Spleen (tissue), 11 donors: ENCODE results near the gene OGFRL1. TPM values are rescaled to one million over a fixed set of nuclear protein-coding genes. Genes with fewer than 3 reads are reported as not detected.

Experiments used
- DNase-seq: peaks from one replicate; pipeline ENCODE4 v3.0.0-alpha.2; 2020
- H3K27ac ChIP-seq, 8 donors: fragments of 200-600 bp; sonication (generic) in 7 of 8; 1 replicate in 4 of 8; 2 replicates in 4 of 8; pipeline versions ENCODE4 v1.5.0 to v1.8.0; 2016 to 2021; ENCODE audit warnings: inconsistent platforms in 4 of 8, mild to moderate bottlenecking in 4 of 8, moderate library complexity in 1 of 8
- H3K27me3 ChIP-seq, 7 donors: fragments of 200-600 bp; sonication (generic) in 6 of 7; replicated peaks in 1 of 7; 1 replicate in 4 of 7; 2 replicates in 3 of 7; pipeline versions ENCODE4 v1.5.0 to v1.8.0; 2016 to 2021; ENCODE audit warnings: inconsistent platforms in 3 of 7, mild to moderate bottlenecking in 1 of 7
- H3K36me3 ChIP-seq, 6 donors: fragments of 200-600 bp; sonication (generic) in 5 of 6; 1 replicate in 4 of 6; 2 replicates in 2 of 6; pipeline versions ENCODE4 v1.5.0 to v1.8.0; 2016 to 2021; ENCODE audit warnings: inconsistent platforms in 2 of 6
- H3K4me1 ChIP-seq, 6 donors: fragments of 200-600 bp; sonication (generic) in 5 of 6; 1 replicate in 3 of 6; 2 replicates in 3 of 6; pipeline versions ENCODE4 v1.5.0 to v1.8.0; 2016 to 2021; ENCODE audit warnings: inconsistent platforms in 3 of 6
- H3K4me3 ChIP-seq, 8 donors: fragments of 200-600 bp; sonication (generic) in 7 of 8; 1 replicate in 4 of 8; 2 replicates in 4 of 8; pipeline versions ENCODE4 v1.5.0 to v1.8.0; 2016 to 2021; ENCODE audit warnings: inconsistent platforms in 4 of 8, mild to moderate bottlenecking in 4 of 8, moderate library complexity in 2 of 8
- H3K9me3 ChIP-seq, 8 donors: fragments of 200-600 bp; sonication (generic) in 7 of 8; 1 replicate in 4 of 8; 2 replicates in 4 of 8; pipeline versions ENCODE4 v1.5.0 to v1.8.0; 2016 to 2021; ENCODE audit warnings: inconsistent platforms in 4 of 8
- POLR2A ChIP-seq, 3 donors: fragments of 450-650 bp; IDR thresholded peaks; one replicate each; pipeline ENCODE4 v1.5.1; 2017; ENCODE audit warnings: antibody characterized with exemption in 3 of 3, mild to moderate bottlenecking in 1 of 3
- POLR2AphosphoS5 ChIP-seq, 3 donors: sonication (generic); formaldehyde crosslinking; IDR thresholded peaks; one replicate each; pipeline ENCODE4 v1.5.1; 2017; ENCODE audit warnings: antibody characterized with exemption in 3 of 3
- WGBS, 5 donors: extraction: QIAGEN DNeasy Blood & Tissue Kit in 3 of 5; methylation state at CpG; one replicate each; pipeline versions ENCODE4 v1.1.5 to v1.1.7; 2013 to 2018; 5-methylcytosine and 5-hydroxymethylcytosine counted together
- intact Hi-C: fragments of 100-400 bp; cut with DNase I; formaldehyde crosslinking; loops from one replicate; pipeline ENCODE4 v1.15.0; 2023; ENCODE audit warnings: low total_unique reads
- polyA plus RNA-seq, 3 donors: library from polyadenylated mRNA; stranded (reverse); fragments of 200-250 nt; gene quantifications; one replicate each; pipeline ENCODE4 v1.2.1, GENCODE V29; 2013
- total RNA-seq, 7 donors: library from RNA; depleted of rRNA in 3 of 7; stranded (reverse); fragments of >200 nt in 3 of 7; fragmentation: NEBNext Ultra II Directional in 4 of 7; extraction: Animal tissue kit (Norgen Biotek cat#: 25700) in 4 of 7; gene quantifications; one replicate each; pipeline versions ENCODE4 v1.1.0 to v1.2.1, GENCODE V29; 2016 to 2021
- TF ChIP-seq, protein P1 (sequence below), 11 experiments: fragments of 200-600 bp in 7 of 11; fragments of 450-650 bp in 4 of 11; sonication (generic) in 4 of 11; IDR thresholded peaks in 8 of 11; conservative IDR thresholded peaks in 3 of 11; 1 replicate in 7 of 11; 2 replicates in 4 of 11; pipeline versions ENCODE4 v1.4.0 to v1.8.0; 2016 to 2021; ENCODE audit warnings: antibody characterized with exemption in 11 of 11, inconsistent platforms in 4 of 11, mild to moderate bottlenecking in 1 of 11
- donor health status: healthy with polysubstance abuse.
- donor health status: DM: no; HTN: no; CAD: no; lungs with moderate emphysema.
- donor health status: DM: no; HTN: no; CAD: no.
- donor health status: Bipolar disorder and iron deficiency.
- donor health status: healthy.
- donor health status: DM: no; HTN: no; CAD: no.
- donor health status: DM: yes; HTN: yes; CAD: no.

Gene OGFRL1
- total and polyA plus RNA-seq, 10 donors: 7.1 to 43.3 (median 24.2) TPM

GRCh38 chr6:71342772-71343171, 54.2 kb downstream of the OGFRL1 start:
- intact Hi-C loops: no loop called here
- Histone ChIP-seq H3K36me3 (no peaks in the 10 kb centered on the region), H3K27me3 (no peaks in the 10 kb centered on the region), H3K27ac (no peak overlapping the region), H3K4me1 (peaks cover 0 to 8% (median 1%) of the 10 kb centered on the region in 6 donors), H3K9me3 (no peaks in the 10 kb centered on the region), H3K4me3 (no peak overlapping the region)
- TF ChIP-seq POLR2A (IDR thresholded peaks at IDR 0.05) (no peak), POLR2AphosphoS5 (IDR thresholded peaks at IDR 0.05) (no peak)
- TF ChIP-seq, protein P1, sequence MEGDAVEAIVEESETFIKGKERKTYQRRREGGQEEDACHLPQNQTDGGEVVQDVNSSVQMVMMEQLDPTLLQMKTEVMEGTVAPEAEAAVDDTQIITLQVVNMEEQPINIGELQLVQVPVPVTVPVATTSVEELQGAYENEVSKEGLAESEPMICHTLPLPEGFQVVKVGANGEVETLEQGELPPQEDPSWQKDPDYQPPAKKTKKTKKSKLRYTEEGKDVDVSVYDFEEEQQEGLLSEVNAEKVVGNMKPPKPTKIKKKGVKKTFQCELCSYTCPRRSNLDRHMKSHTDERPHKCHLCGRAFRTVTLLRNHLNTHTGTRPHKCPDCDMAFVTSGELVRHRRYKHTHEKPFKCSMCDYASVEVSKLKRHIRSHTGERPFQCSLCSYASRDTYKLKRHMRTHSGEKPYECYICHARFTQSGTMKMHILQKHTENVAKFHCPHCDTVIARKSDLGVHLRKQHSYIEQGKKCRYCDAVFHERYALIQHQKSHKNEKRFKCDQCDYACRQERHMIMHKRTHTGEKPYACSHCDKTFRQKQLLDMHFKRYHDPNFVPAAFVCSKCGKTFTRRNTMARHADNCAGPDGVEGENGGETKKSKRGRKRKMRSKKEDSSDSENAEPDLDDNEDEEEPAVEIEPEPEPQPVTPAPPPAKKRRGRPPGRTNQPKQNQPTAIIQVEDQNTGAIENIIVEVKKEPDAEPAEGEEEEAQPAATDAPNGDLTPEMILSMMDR (IDR thresholded peaks at IDR 0.05 in 8 of 11, conservative IDR thresholded peaks at IDR 0.05 in 3 of 11): no peak
- no peak for DNase-seq
- 56 to 77% (median 73%) methylated on average over 2 of the region's 2 CpGs for WGBS, 5 donors

GRCh38 chr6:71345476-71346333, 57.1 kb downstream of the OGFRL1 start:
- WGBS, 5 donors: 75 to 94% (median 87%) methylated on average over 5 of the region's 5 CpGs
- peaks cover 0 to 24% (median 4%) of the 10 kb centered on the region in 6 donors for H3K4me1 ChIP-seq
- intact Hi-C loops: loop anchor here (5.0 kb wide), 1 partner anchor 153 kb away; no protein-coding TSS in a partner anchor
- H3K4me3 ChIP-seq: no peak overlapping the region
- no peaks in the 10 kb centered on the region for H3K36me3 ChIP-seq
- no peak for DNase-seq
- H3K9me3 ChIP-seq: no peaks in the 10 kb centered on the region
- no peak for TF ChIP-seq POLR2AphosphoS5 (IDR thresholded peaks at IDR 0.05)
- TF ChIP-seq, protein P1 (IDR thresholded peaks at IDR 0.05 in 8 of 11, conservative IDR thresholded peaks at IDR 0.05 in 3 of 11): no peak
- TF ChIP-seq POLR2A (IDR thresholded peaks at IDR 0.05): no peak
- no peak overlapping the region for H3K27ac ChIP-seq
- no peaks in the 10 kb centered on the region for H3K27me3 ChIP-seq

DNA sequence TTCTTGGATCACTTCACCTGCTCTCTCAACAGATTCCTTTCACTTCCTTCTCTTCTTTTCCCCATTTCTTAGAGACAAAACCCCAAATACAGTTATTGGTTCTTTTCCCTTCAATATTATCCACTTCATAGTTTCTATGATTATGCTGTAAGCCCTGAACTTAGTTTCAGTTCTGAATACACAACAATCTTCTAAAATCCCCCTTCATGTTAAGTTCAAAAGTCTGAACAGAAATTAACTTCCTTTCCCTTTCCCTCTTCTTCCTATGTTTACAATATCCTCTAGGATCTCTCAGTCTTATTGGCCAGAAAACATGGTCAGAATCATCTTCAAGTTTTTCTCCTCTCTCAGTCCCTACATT, 57.7 kb downstream of the OGFRL1 start:
- Histone ChIP-seq H3K4me3 (no peak overlapping the region), H3K27ac (no peak overlapping the region), H3K36me3 (no peaks in the 10 kb centered on the region), H3K4me1 (peaks cover 0 to 24% (median 4%) of the 10 kb centered on the region in 6 donors), H3K27me3 (no peaks in the 10 kb centered on the region), H3K9me3 (no peaks in the 10 kb centered on the region)
- no peak for DNase-seq
- intact Hi-C loops: loop anchor here (5.0 kb wide), 1 partner anchor 154 kb away; no protein-coding TSS in a partner anchor
- no peak for TF ChIP-seq POLR2AphosphoS5 (IDR thresholded peaks at IDR 0.05)
- no peak for TF ChIP-seq POLR2A (IDR thresholded peaks at IDR 0.05)
- TF ChIP-seq, protein P1 (IDR thresholded peaks at IDR 0.05 in 8 of 11, conservative IDR thresholded peaks at IDR 0.05 in 3 of 11): no peak

- no peak for DNase-seq
- Histone ChIP-seq H3K4me1 (peaks cover 0 to 24% (median 4%) of the 10 kb centered on the region in 6 donors), H3K27ac (no peak overlapping the region), H3K4me3 (no peak overlapping the region), H3K9me3 (no peaks in the 10 kb centered on the region), H3K27me3 (no peaks in the 10 kb centered on the region), H3K36me3 (no peaks in the 10 kb centered on the region)
- TF ChIP-seq POLR2A (IDR thresholded peaks at IDR 0.05): no peak
- TF ChIP-seq, protein P1 (IDR thresholded peaks at IDR 0.05 in 8 of 11, conservative IDR thresholded peaks at IDR 0.05 in 3 of 11): no peak
- no peak for TF ChIP-seq POLR2AphosphoS5 (IDR thresholded peaks at IDR 0.05)
- intact Hi-C loops: loop anchor here (5.0 kb wide), 1 partner anchor 155 kb away; no protein-coding TSS in a partner anchor
- 61 to 77% (median 69%) methylated on average over 5 of the region's 5 CpGs for WGBS, 5 donors
These were observed 58.5 kb downstream of the OGFRL1 start for GRCh38 chr6:71347119-71347518.
